Activated CD8-positive, alpha-beta memory T cell treated with anti-CD3 and anti-CD28 coated beads for 1 hour (primary cell): ENCODE measurements around the gene ASCC3.
"Not testable (repeated sequence)": the region's sequence is repeated elsewhere in the genome, so short reads cannot be mapped to it uniquely, and the experiment has no call there.

Experiments used
- DNase-seq, 2 donors: peaks; one replicate each; pipeline ENCODE4 v3.0.0-alpha.2; 2020; ENCODE audit warnings: low read depth in 1 of 2; ENCODE audit errors: extremely low read depth in 1 of 2

Gene ASCC3

GRCh38 chr6:100886076-100886475 lies 4.9 kb upstream of the ASCC3 start:
- DNase-seq = no peak

GRCh38 chr6:100883347-100883746 lies 2.2 kb upstream of the ASCC3 start:
- DNase-seq = no peak

- DNase-seq = no peak
Measured at GRCh38 chr6:100881707-100882040, 545 bp upstream of the ASCC3 start.

- DNase-seq = no peak
Measured at GRCh38 chr6:100880149-100880852, 828 bp downstream of the ASCC3 start.

- DNase-seq = no peak
Measured at GRCh38 chr6:100879317-100879716, 1.8 kb downstream of the ASCC3 start.

- no peak for DNase-seq
Measured at GRCh38 chr6:100877851-100878250, 3.3 kb downstream of the ASCC3 start.

GRCh38 chr6:100876251-100876650 lies 4.9 kb downstream of the ASCC3 start:
- no peak for DNase-seq

GRCh38 chr6:100865525-100865924 lies 15.6 kb downstream of the ASCC3 start:
- no peak for DNase-seq

- DNase-seq = no peak
Measured at GRCh38 chr6:100862063-100862462, 19.1 kb downstream of the ASCC3 start.

GRCh38 chr6:100856146-100856545 lies 25.0 kb downstream of the ASCC3 start:
- DNase-seq = no peak

GRCh38 chr6:100851819-100852218 lies 29.3 kb downstream of the ASCC3 start:
- DNase-seq = no peak

- no peak for DNase-seq
Measured at GRCh38 chr6:100850174-100850573, 31.0 kb downstream of the ASCC3 start.

GRCh38 chr6:100846276-100846675 lies 34.9 kb downstream of the ASCC3 start:
- no peak for DNase-seq

- DNase-seq = no peak
Measured at GRCh38 chr6:100845676-100846075, 35.5 kb downstream of the ASCC3 start.

- DNase-seq = no peak
Measured at GRCh38 chr6:100839419-100839818, 41.7 kb downstream of the ASCC3 start.

- no peak for DNase-seq
Measured at GRCh38 chr6:100838011-100838410, 43.1 kb downstream of the ASCC3 start.

GRCh38 chr6:100833972-100834574 lies 47.1 kb downstream of the ASCC3 start:
- no peak for DNase-seq

- DNase-seq = not testable (repeated sequence)
Measured at GRCh38 chr6:100829077-100829595, 52.0 kb downstream of the ASCC3 start.

GRCh38 chr6:100823041-100823440 lies 58.1 kb downstream of the ASCC3 start:
- DNase-seq = no peak

- no peak for DNase-seq
Measured at GRCh38 chr6:100818066-100818465, 63.1 kb downstream of the ASCC3 start.

- DNase-seq = no peak
Measured at GRCh38 chr6:100810015-100810414, 71.1 kb downstream of the ASCC3 start.

- no peak for DNase-seq
Measured at GRCh38 chr6:100809346-100809745, 71.8 kb downstream of the ASCC3 start.
